ENCODE data around the gene NCF4.
A peak's percentile ranks its signal among the peaks of the same experiment; 100 is the strongest.

The NCF4 gene
- 15.0 to 21.8 reads per million in 2 donors for total RNA-seq

DNA sequence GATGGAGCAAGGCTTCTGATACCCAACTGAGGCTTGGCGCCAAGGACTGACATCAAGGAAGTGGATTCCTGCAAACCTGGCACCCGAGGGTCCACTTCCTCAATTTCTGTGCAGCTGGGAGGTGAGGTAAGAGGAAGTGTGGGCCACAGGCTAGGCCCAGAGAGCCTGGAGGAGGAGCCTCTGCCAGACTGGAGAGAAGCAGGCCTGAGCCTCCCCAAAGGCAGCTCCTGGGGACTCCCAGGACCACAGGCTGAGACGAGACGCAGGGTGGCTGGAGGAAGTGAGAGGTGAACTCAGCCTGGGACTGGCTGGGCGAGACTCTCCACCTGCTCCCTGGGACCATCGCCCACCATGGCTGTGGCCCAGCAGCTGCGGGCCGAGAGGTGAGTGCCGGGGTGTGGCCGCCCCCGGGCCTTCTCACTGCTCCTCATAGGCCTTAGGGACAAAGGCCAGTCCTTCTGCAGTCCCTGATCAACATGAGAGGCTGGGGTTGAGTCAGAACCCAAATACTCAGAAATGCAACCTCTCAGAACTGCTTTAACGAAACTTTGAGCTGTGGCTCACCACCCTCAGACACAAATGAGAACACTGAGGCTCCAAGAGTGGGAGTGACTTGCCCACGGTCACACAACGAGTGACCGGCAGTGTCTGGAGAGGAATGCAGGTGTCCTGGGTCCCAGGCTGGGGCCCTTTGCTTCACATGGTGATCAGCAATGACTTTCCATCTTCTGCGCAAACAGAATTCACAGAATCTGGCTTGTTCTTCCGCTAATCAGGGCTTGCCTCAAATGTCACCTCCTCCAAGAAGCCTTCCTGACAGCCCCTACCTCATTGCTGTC, at the start of gene NCF4:
Gene NCF4 (plus strand): TSS at position 186 of the 839 bp plus-strand sequence. CDS start 166 bp downstream, at position 352.
- peak in 2 of 5 experiments; percentile 18 to 85 for DNase-seq

DNA sequence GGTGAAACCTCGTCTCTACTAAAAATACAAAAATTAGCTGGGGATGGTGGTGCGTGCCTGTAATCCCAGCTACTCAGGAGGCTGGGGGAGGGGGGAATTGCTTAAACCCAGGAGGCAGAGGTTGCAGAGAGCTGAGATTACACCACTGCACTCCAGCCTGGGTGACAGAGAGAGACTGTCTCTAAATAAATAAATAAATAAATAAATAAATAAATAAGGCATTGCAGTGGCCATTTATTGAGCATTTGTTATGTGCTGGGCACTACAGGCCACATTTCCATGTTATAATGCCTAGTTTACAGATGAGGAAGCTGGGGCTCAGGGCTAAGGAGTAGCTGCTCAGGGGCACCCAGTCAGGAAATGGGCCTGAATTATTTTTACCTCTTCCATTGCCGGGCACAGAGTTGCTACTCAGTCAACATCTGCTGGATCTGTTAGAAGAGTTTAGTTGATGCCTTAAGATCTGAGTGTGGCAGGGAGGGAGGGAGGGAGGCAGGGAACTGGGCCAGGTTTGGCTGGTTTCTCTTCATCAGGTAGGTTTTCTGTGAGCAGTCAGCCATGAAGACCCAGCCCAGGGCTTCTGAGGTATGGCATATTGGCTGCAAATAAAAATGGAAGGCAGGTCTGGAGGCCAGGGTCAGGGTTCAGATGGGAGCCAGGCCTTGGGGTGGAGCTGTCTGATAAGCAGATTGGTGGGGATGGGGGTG, 49.6 kb upstream of the NCF4 start:
- DNase-seq = no peak

DNA sequence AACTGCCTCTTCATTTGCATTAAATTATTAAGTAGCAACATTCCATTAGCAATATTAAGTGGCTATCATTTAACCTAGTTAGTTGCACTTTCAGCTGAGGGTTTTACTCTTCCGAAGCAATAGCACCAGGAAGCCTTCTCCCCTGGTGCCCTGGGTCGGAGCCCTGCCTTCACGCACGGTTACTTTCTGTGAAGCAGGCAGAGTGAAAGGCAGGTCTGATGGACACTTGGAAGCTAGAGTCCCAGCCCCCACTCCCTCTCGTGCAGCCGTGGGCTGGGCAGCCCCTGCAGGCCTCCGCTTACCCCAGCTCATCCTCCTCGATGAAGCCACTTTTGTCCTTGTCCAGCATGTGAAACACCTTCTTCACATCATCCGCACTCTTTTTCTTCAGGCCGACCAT, 46.0 kb upstream of the NCF4 start:
- DNase-seq = no peak

DNA sequence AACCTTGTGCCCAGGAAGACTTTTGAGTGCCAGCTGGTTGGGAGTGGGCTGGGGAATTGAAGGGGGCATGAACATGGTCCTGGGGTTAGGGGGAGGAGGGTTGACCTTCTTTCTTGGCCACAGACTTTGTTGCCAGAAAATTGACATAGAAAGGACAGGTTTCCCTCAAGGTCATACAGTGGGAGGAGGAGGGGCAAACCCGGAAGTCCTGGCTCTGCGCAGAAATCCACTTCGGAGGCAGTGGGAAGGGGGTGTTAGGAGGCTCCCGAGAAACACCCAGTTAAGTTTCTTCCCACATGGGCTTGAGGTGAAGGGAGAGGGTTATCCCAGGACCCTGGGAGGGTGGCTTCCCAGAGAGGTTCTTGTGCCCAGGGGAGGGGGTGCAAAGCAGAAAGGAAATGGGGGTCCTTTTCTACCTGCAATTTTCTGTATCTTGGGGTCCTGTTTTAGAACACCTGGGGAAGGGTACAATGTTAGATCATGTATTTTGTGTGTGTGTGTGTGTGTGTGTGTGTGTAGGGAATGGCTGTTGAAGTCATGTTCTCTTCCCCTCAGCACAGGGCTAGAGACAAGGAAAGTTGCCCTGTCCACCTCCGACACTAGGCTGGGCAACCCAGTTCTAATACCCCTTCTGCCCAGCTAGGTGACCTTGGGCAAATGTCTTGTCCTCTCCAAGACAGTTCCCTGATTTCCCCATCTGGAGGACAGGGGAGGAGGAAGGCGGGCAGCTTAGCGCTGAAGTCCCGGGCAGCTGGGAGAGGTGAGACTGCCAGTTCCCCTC, 45.1 kb upstream of the NCF4 start:
- DNase-seq = no peak

DNA sequence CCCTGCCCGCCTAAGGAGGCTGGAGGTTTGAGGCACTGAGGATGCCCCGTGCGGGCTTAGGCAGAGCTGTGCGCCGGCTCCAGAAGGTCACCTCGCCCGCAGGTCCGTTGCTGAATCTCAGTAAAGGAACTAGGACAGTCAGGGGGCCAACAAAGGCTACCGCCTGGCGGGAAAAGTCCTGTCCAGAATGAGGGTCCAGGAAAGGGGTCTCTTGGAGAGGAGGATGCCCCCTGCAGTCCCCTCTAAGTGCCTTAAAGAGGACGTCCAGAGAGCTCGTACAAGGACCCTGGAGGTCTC, 44.5 kb upstream of the NCF4 start:
- DNase-seq = no peak

DNA sequence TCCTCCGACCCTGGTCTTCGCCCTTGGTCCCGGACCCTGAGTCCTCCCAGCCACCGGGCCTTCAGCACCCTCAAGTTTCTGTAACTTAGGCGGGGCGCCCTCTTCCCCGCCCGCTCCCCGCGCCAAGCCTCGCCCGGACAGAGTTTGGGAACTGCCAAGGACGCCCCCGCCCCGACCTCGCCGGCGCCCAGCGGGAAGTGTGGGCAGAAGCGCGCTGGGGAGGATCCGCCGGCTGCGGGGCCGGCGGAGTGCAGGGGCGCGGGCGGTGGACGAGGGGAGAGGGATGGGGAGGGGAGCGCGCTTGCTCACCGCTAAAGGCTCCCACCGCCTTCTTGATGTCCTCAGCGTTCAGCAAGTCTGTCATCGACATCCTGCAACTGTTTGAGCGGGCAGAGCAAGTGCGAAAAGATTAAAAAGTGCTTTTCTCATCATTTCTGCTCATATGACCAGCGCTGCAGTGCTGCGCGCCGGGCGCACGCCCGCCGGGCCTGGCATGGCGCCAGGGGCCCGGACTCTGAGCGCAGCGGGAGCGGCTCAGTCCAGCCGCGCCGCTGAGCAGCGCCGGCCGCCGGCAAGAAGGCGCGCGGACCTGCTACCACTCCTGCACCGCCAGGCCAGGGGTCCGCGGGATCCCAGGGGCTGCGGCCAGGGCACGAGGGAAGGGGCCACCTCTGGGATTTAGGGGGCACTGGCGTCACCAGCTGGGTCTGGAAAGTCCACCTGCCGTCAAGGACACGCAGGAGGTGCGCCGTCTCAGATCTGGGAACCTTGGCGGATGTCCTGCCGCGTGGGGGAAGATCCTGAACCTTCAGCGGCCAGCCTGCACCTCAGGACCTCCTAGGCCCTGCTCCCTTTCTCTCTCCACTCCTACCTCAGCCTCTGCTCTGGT, 43.9 kb upstream of the NCF4 start, which contains the start of gene PVALB:
Gene PVALB (minus strand): TSS at position 400 of the 889 bp plus-strand sequence. CDS start 30 bp downstream, at position 370.
- peak in 1 of 5 experiments; percentile 7 for DNase-seq

DNA sequence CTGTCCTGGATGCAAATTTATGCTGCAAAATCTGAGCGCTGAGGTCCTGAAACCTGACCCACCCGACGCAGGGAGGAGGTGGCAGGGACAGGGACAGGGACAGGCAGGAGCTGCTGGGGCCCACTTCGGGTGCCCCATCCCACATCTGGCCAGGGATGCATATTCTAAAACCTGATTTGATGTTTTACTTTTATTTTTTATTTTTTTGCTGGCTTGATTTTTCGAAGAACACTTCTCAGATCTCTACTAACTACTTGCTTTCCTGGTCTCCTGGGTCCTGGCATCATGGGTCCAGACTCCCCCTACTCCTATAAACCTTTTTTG, 43.3 kb upstream of the NCF4 start:
- no peak for DNase-seq

DNA sequence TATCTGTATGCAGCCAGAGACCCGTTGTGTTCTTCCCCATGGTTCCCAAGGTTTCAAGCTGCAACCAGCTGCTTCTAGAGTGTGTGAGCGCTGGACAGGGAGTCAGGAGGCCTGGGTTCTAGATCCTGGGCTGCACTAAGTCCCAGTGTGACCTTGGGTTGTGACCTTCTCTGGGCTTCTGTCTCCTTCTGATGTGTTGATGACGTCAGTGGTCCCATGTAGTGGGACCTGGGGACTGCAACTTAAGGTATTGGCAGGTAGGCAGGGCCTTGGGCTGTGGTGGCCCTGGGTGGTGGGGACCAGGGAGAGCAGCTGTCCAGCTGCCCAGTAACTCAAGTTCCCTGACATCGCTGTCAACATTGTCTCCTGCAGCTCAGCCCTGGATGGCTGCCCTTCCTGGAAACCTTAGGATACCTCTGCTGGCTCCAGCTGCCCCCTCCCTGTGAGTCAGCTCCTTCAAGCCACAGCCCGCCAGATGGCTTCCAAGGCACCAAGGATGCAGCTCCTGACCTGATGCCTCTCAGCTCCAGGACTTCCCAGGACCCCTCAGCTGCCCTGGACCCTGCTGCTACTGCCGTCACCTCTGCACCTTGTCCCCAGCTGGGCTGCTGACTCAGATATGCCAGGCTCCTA, 42.7 kb upstream of the NCF4 start:
- no peak for DNase-seq

DNA sequence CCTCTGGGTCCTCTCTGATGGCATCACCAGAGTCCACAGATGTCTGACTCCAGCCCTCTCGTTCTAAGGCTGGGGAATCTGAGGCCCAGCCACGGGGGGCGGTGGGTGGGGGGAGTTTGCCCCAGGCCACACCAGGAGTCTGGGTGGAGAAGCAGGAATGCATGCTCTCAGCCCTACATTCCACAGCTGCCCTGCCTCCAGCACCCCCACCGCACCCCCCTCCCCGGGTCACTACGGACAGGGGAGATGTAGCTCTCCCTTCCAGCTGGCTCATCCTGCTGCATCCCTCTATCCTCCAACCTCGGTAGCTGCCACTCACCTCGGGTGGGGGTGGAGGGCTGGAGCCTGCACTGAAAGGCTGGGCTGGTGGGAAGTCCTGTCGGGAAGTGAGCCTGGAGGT, 41.7 kb upstream of the NCF4 start:
- DNase-seq = no peak

DNA sequence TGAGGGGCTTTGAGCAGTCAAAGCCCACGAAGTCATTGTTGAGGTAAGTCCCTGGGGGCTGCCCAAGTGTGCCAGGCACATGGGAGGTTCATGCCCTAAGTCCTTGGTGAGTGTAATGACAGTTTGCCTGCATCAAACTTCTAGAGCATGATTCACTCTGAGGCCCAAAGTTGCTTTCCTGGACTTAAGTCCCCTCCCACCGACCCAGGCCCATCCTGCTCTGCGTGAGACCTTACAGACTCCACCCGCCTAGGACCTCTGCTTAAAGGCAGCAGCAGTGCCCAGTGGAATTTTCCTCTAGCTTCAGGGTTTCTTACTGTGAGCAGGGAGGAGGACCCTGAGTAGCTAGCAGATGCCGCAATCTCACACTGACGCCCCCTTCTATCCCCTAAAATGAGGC, 38.2 kb upstream of the NCF4 start:
- no peak for DNase-seq

DNA sequence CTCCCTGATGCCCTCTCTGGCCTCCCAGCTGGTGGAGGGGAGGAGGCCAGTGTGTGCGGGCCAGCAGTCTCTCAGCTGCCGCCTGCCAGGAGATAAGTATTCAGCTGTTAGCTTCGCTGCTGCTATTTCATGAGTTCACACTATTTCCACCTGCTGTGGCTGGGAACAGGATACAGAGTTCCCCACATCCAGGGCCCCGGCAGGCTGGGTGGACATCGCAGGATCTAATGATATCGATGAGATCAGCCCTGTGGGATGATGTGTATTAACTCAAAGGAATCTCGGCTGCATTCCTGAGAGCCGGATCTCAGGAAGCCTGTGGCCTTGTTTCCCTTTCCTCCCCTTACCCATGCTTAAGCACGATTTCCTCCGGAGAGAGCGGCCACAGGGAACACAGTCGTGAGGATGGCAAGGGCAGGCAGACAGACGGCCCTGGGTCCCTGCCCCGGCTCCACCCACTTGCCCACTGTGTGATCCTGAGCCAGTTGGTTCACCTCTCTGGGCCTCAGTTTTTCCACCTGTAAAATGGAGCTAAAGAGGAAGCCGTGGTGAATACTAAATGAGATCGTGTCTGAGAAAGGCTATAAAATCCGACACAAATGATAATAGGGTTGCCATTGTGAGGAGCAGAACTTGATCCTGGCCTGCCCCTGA, 37.5 kb upstream of the NCF4 start:
- DNase-seq = no peak

DNA sequence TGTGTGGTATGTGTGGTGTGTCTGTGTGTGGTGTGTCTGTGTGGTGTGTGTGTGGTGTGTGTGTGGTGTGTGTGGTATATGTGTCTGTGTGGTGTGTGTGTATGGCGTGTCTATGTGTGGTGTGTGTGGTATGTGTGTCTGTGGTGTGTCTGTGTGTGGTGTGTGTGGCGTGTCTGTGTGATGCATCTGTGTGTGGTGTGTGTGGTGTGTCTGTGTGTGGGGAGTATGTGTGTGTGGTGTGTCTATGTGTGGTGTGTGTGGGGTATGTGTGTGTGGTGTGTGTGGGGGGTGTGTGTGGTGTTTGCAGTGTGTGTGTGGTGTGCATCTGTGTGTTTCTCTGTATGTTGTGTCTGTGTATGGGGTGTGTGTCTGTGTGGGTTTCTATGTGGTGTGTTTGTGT, 36.2 kb upstream of the NCF4 start:
- peak in 1 of 5 experiments; percentile 10 for DNase-seq

DNA sequence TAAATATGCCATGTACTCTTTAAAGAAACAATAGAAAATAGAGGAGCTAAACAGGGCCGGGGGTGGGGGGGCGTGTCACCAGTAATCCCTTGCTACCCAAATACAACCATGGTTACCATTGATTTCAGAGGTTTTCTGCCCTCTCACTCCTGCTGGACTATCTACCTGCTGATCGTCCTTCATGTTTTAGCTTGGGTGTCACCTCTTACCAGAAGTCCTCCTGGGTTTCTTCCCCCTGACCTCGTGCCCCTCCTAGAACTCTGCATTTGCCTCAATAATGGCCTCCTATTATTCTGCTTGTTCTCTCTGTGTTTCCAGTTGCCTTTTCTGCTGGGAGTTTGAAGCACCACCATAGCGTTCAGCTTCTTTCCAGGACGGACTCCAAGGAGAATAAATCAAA, 34.5 kb upstream of the NCF4 start:
- DNase-seq = no peak

DNA sequence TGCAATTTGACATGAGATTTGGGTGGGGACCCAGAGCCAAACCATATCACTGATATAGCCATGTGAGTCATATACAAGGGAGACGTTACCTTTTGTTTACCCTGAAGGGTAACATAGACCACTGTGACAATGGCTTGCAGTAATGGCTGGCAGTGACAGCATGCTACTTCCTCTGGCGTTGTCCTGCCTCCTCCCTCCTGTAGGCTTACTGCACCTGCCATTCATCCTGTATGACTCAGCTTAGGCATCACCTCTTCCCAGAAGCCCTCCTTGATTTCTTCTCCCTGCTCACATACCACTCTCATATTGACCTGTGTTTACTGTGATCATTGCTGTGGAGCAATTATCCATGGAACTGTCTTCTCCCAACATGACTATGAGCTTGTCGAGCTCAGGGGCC, 32.0 kb upstream of the NCF4 start:
- peak in 1 of 5 experiments; percentile 48 for DNase-seq

DNA sequence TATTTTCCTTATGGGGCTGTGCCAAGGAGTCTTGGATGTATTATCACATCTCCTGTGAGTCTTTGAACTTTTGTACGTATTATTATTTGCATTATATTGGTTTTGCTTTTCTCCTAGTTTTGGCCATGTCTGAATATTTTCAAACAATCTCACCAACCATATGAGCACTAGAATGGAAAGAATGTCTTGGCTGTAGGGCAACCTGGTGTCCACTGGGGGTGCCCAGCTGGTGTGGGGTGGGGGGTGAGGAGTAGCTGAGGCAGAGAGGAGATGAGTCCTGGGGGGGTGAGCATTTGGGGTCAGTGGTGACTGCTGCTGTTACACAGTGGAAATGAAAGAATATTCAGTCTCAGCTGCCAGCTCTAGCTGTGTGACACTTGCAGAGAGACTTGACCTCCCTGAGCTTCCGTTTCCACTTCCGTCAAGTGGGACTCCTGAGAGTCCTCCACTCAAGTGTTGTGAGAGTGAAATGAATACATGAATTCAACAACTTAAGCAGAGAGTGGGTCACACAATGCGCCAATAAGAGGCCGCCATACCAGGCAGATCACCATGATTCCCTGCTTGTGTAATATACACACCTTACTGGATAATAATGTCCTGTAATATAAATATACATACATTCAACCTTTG, 31.3 kb upstream of the NCF4 start:
- DNase-seq = no peak

DNA sequence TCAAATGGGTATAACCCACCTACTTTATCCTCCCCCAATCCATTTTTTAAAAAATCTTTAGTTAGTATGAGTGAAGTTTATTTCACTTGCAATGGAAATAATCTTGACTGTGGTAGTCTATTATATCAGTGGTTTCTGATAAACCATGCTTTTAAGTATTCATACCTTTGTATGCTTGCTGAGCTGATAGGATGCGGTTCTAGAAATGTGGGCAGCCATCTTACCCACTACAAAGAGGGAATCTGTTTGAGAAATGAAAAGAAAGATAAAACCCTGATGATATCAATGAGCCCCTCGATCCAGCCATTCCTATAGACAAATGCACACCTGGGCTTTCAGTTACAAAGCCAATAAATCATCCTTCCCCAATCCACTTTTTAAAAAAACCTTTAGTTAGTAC, 30.2 kb upstream of the NCF4 start:
- DNase-seq = peak in 2 of 5 experiments; percentile 4 to 34

DNA sequence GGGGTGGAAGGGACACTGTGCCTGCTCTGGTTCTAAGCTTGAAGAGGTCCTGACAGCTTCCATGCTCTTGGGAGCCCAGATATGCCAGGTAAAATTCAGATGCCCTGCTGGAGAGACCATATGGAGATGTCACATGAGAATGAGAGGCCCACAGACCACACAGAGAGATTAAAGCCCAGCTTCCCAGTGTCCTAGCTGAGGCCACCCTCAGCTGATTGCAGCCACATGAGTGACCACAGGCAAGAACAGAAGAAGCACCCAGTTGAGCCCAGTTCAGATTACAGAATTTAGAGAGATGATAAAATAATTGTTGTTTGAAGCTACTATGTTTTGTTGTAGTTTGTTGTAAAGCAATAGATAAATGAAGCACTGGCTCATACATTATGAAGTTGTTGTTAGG, 29.6 kb upstream of the NCF4 start:
- DNase-seq = no peak

DNA sequence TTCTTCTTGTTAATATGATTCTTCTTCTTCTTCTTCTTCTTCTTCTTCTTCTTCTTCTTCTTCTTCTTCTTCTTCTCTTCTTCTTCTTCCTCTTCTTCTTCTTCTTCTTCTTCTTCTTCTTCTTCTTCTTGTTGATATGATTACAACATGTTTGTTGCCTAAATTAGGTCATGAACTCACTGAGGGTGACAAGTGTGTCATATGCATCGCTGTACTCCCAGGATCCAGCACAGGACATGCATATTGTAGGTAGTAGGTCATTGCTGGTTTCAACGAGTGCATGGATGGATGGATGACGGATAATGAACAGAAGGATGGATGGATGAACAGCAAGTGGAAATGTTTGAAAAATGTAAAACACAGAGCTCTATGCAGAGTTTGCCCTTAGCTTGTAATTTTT, 29.1 kb upstream of the NCF4 start:
- DNase-seq = no peak

DNA sequence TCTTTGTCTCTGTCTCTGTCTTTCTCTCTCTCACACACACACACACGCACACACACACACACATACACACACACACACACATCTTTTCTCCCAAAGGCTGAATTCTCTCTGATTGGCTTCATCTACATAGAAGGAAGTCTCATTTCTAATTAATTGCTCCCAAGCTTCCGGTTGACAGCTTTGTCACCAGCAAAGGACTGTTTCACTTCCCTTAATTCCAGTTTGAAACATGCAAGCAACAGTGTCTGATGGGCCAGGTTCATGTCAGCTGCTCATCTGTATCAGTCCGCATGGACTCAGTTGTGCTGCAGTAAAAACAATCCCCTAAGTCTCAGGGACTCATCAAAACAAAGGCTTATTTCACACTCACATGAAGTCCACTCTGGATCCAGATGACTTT, 27.7 kb upstream of the NCF4 start:
- no peak for DNase-seq

DNA sequence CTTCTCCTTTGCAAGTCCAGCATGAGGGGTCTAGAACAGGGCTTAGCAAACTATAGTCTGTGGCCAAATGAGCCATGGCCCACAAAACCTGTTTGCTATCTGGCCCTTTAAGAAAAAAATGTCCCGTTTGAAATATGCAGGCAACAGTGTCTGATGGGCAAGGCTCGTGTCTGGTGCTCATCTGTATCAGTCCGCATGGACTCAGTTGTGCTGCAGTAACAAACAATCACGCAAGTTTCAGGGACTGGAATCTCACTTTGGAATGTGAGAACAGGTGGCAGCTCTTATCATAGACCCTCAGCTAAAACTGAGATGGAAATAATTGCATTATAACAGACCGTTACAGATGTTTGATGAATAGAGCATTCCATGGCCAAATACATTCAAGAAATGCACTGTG, 24.9 kb upstream of the NCF4 start:
- DNase-seq = no peak
